HL-60/S4 treated with retinoic acid at 250 ng/mL for 4 days and 3 days (cell line): ENCODE data around the gene AQP11.
"Not testable (repeated sequence)": the region's sequence is repeated elsewhere in the genome, so short reads cannot be mapped to it uniquely, and the experiment has no call there.

Experiments used
- in situ Hi-C: fragments of 300-500 bp; cut with MboI; formaldehyde crosslinking; loops from 2 replicates; pipeline ENCODE4 v1.7.0; 2022; ENCODE audit warnings: low sequenced_read_pairs

Gene AQP11

DNA sequence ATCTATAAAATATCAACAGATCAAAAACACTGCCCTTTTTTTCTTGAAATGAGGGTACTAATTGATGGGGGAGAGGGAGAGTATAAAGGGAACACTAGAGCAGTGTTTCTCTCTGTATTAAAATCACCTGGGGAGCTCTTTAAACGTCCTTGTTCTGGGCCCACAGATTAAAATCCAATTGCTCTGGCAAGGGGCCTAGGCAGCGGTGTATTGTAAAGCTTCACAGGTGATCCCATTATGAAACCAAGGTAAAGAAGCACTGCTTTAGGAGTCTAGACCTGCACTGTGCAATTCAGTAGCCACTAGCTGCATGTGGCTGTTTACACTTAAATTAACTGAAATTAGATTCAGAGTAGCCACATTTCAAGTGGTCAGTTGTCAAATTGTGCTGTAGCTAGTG lies 3.0 kb downstream of the AQP11 start:
- in situ Hi-C loops: no loop called here

DNA sequence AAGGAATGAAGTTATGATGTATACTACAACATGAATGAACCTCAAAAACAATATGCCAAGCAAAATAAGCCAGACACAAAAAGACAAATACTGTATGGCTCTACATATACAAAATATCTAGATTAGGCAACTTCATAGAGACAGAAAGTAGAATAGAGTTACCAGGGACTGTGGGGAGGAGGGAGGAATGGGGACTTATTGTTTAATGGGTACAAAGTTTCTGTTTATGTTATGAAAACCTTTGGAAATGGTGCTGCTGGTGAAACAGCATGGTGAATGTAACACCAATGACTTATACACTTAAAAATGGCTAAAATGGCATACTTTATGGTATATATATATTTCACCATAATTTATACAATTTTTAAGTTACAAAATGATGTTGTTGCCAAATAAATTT lies 4.1 kb downstream of the AQP11 start:
- in situ Hi-C loops: no loop called here

DNA sequence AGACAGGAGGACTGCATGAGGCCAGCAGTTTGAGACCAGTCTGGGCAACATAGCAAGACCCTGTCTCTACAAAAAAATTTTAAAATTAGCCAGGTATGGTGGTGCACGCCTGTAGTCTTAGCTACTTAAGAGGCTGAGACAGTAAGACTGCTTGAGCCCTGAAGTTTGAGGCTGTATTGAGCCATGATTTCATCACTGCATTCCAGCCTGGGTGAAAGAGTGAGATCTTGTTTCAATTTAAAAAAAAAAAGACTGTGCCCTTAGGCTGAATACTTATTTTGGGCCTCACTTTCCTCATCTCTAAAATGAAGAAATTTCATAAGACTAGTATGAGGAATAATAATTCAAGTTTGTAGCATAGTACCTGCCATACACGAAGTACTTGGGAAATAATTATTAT lies 6.9 kb downstream of the AQP11 start:
- in situ Hi-C loops: no loop called here

DNA sequence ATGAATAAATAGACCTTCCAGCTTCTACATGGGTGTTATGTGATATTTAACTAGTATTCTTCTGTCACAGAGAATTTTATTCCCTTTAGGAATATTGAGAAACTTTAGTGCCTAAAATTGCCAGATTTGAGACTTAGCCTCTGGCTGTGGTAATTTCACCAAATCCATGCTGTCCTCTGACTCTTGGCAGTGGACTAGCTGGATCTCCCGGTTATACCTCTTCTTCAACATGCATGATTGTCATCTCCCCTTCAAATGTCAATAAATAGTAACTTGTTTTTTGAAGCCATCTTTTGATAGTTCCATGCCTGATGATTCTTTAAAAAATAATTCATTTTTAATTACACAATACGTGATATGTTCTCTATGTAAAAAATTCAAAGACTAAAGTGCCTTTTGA lies 8.4 kb downstream of the AQP11 start:
- in situ Hi-C loops: no loop called here

DNA sequence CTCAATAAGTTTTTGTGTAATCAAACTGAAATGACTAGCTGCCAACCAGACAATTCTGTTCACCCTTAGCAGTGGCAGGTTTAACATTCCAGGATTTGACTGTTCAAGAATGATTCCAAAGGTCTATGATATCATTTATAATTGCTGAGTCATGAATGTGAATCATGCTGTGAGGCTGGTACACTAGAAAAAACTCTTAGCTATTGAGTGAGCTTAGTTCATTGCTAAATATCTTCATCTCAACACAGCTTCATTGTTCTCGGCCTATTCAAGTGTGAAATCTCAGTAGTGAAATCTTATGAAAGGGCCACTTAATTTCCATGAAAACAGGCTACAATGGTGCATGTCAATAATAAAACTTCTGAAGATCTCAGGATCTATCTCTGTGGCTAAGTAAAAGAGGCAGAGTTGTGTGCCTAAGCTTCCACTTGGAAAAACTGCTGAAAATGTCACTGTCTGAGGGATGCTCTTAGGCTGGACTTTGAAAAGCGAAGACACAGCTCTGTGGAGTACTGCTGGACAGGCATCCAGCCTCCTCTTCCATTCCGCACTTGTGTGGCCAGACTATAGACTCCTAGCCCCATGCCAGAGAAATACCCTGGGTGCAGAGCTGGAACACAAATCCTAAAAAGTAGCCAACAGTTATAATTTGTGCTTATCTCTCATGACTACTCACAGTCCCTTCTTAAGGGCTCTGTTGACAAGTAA lies 12.8 kb downstream of the AQP11 start:
- in situ Hi-C loops: no loop called here

DNA sequence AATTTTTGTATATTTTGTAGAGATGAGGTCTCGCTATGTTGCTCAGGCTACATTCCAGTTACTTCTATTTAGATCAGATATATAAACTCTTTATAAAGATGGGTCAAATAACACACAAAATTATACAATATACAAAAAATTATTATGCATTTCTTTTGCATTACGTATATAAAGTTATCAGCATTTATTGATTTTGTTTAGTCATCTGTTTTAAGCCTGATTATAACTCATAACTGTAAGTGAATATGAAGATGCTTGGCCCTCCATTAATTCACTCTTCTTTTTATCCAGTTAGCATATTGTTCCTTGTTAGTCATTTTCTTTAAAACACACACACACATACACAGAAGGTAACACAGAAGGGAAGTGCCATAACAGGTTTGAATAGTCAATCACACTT lies 14.5 kb downstream of the AQP11 start:
- in situ Hi-C loops: no loop called here

DNA sequence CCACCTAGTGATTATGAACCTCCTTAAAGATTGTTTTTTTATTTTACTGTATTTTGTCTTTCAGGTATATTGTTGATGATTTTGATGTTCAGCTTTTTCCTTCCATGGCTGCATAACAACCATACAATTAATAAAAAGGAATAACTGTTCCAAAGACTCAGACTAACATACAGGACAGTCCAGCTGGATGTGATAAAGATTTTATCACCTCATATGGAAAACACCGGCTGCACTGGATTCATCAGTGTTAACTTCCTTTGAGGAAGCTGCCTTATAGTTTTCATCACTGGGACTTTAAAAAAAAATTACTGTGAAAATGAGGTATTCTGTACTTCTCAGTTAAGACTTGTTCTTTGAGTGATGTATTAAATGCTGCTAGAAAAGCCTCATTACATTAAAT lies 19.5 kb downstream of the AQP11 start:
- in situ Hi-C loops: no loop called here

- in situ Hi-C loops: no loop called here
These were observed 22.2 kb downstream of the AQP11 start for GRCh38 chr11:77611921-77612320.

- in situ Hi-C loops: no loop called here
These were observed 28.1 kb downstream of the AQP11 start for GRCh38 chr11:77617892-77618291.

DNA sequence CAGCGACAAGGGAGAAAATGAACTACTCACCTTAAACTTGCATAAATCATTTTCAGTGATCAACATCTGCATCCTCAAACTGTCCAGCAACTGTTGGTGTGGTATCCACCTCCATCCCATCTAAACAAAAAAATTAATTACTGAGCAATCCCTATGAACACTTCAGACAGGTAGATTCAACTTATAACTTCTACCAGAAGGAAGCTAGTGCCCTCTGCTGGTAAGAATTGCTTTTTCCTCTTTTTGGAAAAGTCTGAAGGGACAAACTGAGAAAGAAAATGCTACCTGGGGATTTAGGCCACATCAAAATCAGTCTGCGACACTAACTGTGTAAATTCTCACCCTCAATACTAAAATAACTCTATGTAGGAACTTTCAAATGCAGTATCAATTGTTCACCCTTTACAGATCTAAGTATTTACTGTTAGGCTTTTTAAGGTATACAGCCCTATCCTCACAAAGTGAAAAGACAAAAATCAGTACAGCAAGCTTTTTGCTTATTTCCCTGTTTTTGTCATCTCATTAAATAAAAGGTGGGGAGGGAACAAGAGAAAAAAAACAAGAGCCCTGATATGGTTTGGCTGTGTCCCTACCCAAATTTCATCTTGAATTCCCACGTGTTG lies 29.9 kb downstream of the AQP11 start:
- in situ Hi-C loops: no loop called here

DNA sequence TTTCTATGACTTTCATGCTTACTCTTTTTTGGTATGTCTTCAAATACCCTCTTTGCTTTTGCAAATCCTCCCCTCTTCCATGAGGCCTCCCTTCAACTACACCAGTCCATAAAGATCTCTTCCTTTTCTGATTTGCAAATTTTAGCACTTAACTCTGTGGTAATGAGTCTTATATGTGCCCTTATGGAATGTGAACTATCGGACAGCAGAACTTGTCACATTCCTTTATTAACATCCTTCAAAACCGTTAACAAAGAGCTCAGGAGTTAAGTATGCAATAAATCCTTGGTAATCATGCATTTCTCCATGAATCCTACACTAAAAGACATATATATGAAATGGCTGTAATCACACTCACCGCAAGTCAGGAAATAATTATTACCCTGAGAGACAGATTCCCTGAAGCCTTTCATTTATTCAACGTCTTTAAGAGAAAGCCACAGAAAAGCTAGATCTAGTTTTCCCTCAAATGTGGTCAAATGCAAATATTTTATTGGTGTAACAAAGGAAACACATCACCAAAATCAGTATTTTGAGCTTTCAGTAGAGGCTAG lies 40.5 kb downstream of the AQP11 start:
- in situ Hi-C loops: no loop called here

GRCh38 chr11:77633926-77634325 lies 44.2 kb downstream of the AQP11 start:
- in situ Hi-C loops: not testable (repeated sequence)

- in situ Hi-C loops: no loop called here
These were observed 47.1 kb downstream of the AQP11 start for GRCh38 chr11:77636731-77637344.

DNA sequence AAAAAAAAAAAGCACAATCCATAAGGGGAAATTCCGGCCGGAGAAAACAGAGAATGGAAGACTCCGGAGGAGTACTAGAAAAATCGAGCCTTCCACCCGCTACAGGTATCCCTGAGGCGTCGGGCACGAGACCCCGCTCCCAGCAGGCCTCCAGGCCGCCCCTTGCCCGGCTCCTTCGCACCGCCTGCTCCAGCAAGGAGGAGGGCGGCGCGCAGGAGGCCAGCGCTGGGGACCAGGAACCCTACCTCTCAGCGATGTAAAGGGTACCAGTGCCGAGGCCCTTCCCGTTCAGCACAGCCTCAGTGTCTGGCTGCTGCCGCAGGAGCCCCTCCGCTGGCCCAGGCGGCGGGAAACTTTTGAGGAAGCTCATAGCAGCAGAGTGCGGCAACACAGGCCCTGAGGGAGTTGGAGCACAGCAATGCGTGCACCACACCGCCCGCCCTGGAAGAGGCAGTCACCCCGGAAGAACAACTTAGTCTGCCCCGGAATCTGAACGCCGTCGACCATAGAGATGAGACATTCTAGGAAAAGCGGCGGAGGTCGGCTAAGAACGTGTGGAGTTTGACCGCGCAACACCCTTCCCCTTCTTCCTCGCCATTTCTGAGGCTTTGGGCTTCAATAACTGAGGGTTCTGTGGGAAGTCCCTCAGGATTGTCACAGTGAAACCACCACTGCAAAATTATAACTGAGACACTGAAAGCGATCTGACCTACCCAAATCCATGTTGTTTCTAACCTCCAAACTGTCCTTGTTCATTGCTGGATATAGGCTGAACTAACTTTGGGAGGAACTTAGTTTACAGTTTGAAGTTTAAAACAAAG lies 47.8 kb downstream of the AQP11 start, which contains the start of gene CLNS1A:
Gene CLNS1A, minus strand, starts transcription at position 450 of the 821 bp plus-strand sequence. Its CDS starts 80 bp downstream, at position 370.
- in situ Hi-C loops: no loop called here

- in situ Hi-C loops: no loop called here
These were observed 52.5 kb downstream of the AQP11 start for GRCh38 chr11:77642228-77642627.

DNA sequence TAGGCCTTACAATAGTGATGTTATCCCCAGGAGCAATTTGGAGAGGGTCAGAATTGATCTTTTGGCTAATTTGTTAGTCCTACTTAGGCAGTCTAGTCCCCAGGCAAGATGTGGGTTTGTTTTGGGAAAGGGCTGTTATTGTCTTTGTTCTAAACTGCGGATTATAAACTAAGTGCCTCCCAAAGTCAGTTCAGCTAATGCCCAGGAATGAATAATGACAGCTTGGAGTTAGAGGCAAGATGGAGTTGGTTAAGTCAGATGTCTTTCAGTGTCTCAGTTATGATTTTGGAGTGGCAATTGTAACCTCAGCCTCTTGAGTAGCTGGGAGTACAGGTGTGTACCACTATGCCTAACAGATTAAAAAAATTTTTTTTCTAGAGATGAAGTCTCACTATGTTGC lies 55.1 kb downstream of the AQP11 start:
- in situ Hi-C loops: no loop called here

- in situ Hi-C loops: no loop called here
These were observed 58.0 kb downstream of the AQP11 start for GRCh38 chr11:77647654-77648305.

- in situ Hi-C loops: no loop called here
These were observed 60.4 kb downstream of the AQP11 start for GRCh38 chr11:77650123-77650522.

DNA sequence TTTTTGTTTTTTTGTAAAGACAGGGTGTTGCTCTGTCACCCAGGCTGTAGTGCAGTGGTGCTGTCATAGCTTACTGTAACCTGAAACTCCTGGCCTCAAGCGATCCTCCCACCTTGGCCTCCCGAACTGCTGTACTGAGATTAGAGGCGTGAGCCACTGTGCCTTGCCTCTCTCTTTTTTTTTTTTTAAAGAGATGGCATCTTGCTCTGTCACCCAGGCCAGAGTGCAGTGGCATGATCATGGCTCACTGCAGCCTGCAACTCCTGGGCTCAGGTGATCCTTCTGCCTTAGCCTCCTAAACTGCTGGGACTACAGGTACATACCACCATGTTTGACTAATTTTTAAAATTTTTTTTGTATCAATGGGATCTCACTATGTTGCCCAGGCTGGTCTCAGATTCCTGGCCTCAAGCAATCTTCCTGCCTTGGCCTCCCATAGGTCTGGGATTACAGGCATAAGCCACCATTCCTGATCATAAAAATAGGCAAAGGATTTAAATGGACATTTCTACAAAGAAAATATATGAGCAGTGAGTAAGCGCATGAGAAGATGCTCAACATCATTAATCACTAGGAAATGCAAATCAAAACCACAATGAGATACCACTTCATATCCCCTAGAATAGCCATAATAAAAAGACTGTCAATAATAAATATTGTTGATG lies 65.1 kb downstream of the AQP11 start:
- in situ Hi-C loops: no loop called here

DNA sequence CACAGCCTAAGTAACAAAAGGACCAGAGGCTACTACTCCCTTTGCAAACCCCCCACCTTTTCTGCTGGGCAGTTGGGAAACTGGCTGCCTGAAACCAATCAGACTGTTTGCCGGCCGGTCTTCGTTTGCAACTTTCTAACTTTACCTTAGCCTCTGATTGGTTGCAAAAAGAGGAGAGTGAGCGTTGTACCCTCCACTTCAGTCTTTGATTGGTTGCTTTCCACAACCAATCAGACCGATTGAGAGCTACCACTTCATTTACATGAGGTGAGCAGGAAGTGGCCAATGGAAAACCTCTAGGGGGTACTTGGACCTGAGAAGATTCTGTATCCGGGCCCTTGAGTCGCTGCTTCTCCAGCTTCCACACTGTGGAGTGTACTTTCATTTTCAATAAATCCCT lies 66.6 kb downstream of the AQP11 start:
- in situ Hi-C loops: no loop called here
